HepG2 (cell line): Measurements from ENCODE around the gene NUBP2. TPM values are rescaled to one million over a fixed set of nuclear protein-coding genes. Genes with fewer than 3 reads are reported as not detected.

ENCODE experiments used
- ARID5B ChIP-seq: IDR thresholded peaks from 2 replicates; pipeline ENCODE4 v1.4.0; 2020; ENCODE audit warnings: mild to moderate bottlenecking, missing genetic modification reagents
- HMGXB3 ChIP-seq: sonication (generic); formaldehyde crosslinking; IDR thresholded peaks from 2 replicates; pipeline ENCODE4 v1.4.0; 2020; ENCODE audit warnings: missing genetic modification reagents, borderline replicate concordance
- HOXA9 ChIP-seq: sonication (generic); formaldehyde crosslinking; IDR thresholded peaks from 2 replicates; pipeline ENCODE4 v1.8.1; 2022; ENCODE audit warnings: missing genetic modification reagents, mild to moderate bottlenecking, moderate library complexity, borderline replicate concordance
- ZBTB40 ChIP-seq, 2 experiments: fragments of 450-650 bp in 1 of 2; sonication (generic) in 1 of 2; formaldehyde crosslinking in 1 of 2; IDR thresholded peaks; 2 replicates each; pipeline versions ENCODE4 v1.6.1 to v1.8.0; 2016 to 2022; ENCODE audit warnings: antibody characterized with exemption in 1 of 2, mild to moderate bottlenecking in 1 of 2, missing genetic modification reagents in 1 of 2
- ZNF337 ChIP-seq: sonication (generic); formaldehyde crosslinking; IDR thresholded peaks from 2 replicates; pipeline ENCODE4 v1.5.1; 2020; ENCODE audit warnings: missing genetic modification reagents, low read depth, mild to moderate bottlenecking, borderline replicate concordance
- ZNF446 ChIP-seq: sonication (generic); formaldehyde crosslinking; IDR thresholded peaks from 2 replicates; pipeline ENCODE4 v1.5.0; 2020; ENCODE audit warnings: mild to moderate bottlenecking, missing genetic modification reagents
- ZNF558 ChIP-seq: sonication (generic); formaldehyde crosslinking; IDR thresholded peaks from 2 replicates; pipeline ENCODE4 v1.9.0; 2022; ENCODE audit warnings: mild to moderate bottlenecking, missing genetic modification reagents, borderline replicate concordance
- ZNF781 ChIP-seq: sonication (generic); formaldehyde crosslinking; IDR thresholded peaks from 2 replicates; pipeline ENCODE4 v1.5.1; 2020; ENCODE audit warnings: borderline replicate concordance, mild to moderate bottlenecking, missing genetic modification reagents; ENCODE audit errors: not compliant biosample characterization
- polyA plus RNA-seq, 8 experiments: library from polyadenylated mRNA; depleted of rRNA in 3 of 8; stranded (reverse) in 7 of 8; unstranded in 1 of 8; fragments of >200 nt; fragmentation: Illumina TruSeq in 4 of 8; extraction: Trizol in 4 of 8; gene quantifications; 2 replicates each; pipeline versions ENCODE4 v1.2.1 to v1.2.3, GENCODE V29; 2011 to 2016; ENCODE audit warnings: low read depth in 4 of 8, missing spikeins in 1 of 8, mixed read lengths in 1 of 8; ENCODE audit not compliant: insufficient read depth in 1 of 8
- total RNA-seq, 5 experiments: library from RNA; depleted of rRNA; stranded (reverse); fragments of >200 nt; fragmentation: Illumina TruSeq; extraction: Trizol; gene quantifications; 2 replicates each; pipeline ENCODE4 v1.2.3, GENCODE V29; 2016; ENCODE audit warnings: low read depth in 1 of 5

NUBP2 gene
- total and polyA plus RNA-seq, 2 of the 13 experiments (the other 11 are each of a cell fraction or from before 2014, with no cell fraction given): 25.7 to 61.5 TPM

GRCh38 chr16:1825381-1825863 lies 42.7 kb downstream of the NUBP2 start (continued):
- TF ChIP-seq ZBTB40 (IDR thresholded peaks at IDR 0.05): no peak
- no peak; the same call in none of the 2 replicates for TF ChIP-seq ZBTB40 (CRISPR knock-in tag; IDR thresholded peaks at IDR 0.05)
- no peak for TF ChIP-seq ZNF337 (CRISPR knock-in tag)
- peak; percentile 46; the same call in 1 of the 2 replicates for TF ChIP-seq ARID5B (CRISPR knock-in tag)
- peak; percentile 32; the same call in 1 of the 2 replicates for TF ChIP-seq ZNF558 (CRISPR knock-in tag)
- TF ChIP-seq ZNF446 (CRISPR knock-in tag): 0 out of 2 replicates have a peak, but pooled peaks have one; percentile 41
- TF ChIP-seq HOXA9 (CRISPR knock-in tag): no peak
- peak; percentile 39 for TF ChIP-seq ZNF781
- no peak for TF ChIP-seq HMGXB3 (CRISPR knock-in tag)
